M059J (cell line): Measurements from ENCODE around the gene DUS2. TPM values are rescaled to one million over a fixed set of nuclear protein-coding genes. Genes with fewer than 3 reads are reported as not detected.

Experiments used
- DNase-seq: peaks from one replicate; pipeline ENCODE4 v3.0.0-alpha.2; 2012; ENCODE audit warnings: low read depth
- total RNA-seq: library from RNA; depleted of rRNA; stranded (reverse); fragments of >200 nt; shearing (Covaris generic); gene quantifications from 2 replicates; pipeline ENCODE4 v1.2.3, GENCODE V29; 2014

The DUS2 gene
- total RNA-seq, 1 experiment from 2014 or later = 20.6 TPM

- DNase-seq = no peak
Observed at GRCh38 chr16:68077866-68078700, 55.0 kb downstream of the DUS2 start.

- DNase-seq = no peak
Observed at GRCh38 chr16:68078701-68079375, 55.8 kb downstream of the DUS2 start.

GRCh38 chr16:68079376-68079625 is 56.2 kb downstream of the DUS2 start:
- DNase-seq = no peak

DNA sequence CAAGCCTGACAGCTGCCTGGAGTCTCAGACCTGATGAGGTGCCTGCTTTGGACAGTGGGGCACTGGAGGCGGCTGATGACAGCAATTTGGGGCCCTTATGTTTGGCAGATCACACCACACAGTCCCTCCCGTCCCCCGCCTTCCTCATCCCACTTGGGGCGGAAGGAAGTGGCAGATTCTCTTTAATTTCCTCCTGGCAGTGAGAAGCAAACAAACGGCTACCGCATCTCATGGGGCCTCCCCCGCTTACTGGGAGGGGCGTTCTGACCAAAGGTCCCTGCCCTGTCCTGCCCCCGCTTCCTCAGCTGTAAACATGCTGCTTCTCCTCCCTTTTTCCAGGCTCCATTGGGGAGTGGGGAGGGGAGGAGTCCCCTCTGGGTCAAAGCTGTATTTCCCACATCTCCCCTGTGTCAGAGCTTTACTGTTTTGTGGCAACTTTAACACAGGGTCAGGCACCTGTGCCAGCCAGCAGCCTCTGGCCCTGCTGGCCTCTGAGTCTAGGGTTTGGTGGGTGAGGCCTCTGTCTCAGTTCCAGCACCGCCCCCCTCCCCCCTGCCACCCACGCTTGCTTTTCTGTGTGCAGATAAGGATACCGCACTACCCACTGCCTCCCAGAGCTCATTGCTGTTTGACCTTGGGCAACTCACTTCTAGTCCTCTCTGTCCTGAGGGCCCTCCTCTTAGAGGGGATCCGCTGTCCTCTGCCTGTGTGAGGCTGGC is 56.7 kb downstream of the DUS2 start:
- no peak for DNase-seq

GRCh38 chr16:68081861-68082628 is 59.0 kb downstream of the DUS2 start:
- peak; percentile 6 for DNase-seq

- no peak for DNase-seq
Observed at GRCh38 chr16:68082629-68083238, 59.6 kb downstream of the DUS2 start.

DNA sequence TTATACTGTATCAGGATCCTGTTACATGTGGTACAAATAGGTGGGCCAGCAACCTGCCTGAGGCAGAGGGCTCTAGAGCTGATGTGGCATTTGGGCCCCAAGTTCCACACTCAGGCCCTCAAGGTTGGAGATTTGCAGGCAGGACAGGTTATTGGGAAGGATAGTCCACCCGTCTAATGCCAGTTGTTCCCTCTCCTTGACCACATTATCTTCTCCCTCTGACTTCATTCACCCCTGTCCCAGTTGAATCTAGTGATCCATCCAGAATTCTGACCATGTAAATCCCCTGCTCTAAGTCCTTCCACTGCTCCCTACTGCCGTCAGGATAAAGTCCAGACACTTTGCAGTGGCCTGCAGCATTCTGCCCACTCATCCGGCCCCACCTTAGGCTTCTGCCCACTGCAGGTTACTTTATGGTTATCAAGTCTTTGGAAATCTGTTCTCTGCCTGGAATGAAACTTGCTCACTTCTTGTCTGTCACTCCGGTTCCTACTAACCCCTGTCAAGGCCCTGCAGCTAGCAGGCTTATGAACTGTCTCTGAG is 60.2 kb downstream of the DUS2 start:
- DNase-seq = no peak

GRCh38 chr16:68083861-68084503 is 60.9 kb downstream of the DUS2 start:
- peak; percentile 22 for DNase-seq

GRCh38 chr16:68084504-68085258 is 61.6 kb downstream of the DUS2 start:
- DNase-seq = peak; percentile 82

GRCh38 chr16:68085259-68086071 is 62.4 kb downstream of the DUS2 start, which contains the start of gene NFATC3:
TSS of gene NFATC3 (plus strand) at chr16:68085370. CDS start at chr16:68085682, 312 bp downstream.
- DNase-seq = peak; percentile 94

- DNase-seq = peak; percentile 66
Observed at GRCh38 chr16:68086336-68086841, 63.3 kb downstream of the DUS2 start.

DNA sequence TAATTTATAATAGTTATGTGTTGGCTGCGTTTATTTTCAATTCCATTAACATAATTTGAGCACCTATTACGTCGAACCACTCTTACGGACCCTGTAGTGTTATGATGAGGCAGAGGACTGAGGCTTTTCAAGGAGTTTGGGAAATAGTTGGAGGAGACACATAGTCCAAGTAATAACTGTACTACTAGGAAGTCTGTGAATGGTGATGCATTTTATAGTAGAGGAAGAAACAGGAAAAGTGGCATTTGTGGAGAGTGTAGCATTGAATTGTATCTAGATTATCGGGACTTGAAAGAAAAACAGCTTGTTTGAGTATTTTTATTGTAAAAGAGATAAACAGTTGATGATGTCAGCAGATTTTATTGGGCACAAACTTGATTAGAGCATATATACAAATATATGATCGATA is 63.8 kb downstream of the DUS2 start:
- DNase-seq = peak; percentile 30

DNA sequence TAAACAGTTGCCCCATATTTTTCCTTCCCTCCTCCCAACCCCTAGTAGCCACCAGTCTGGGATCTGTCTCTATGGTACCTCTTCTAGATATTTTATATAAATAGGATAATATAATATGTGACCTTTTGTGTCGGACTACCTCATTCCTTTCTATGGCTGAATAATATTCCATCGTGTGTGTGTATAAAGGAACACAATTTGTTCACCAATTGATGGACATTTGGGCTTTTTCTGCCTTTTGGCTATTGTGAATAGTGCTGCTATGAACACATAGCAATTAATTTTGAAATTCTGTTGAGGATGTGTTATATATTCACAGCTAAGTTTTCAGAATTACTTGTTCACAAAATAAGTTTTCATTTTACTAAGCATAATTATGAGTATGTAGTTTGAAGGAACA is 64.6 kb downstream of the DUS2 start:
- DNase-seq = no peak

- DNase-seq = no peak
Observed at GRCh38 chr16:68088130-68088972, 65.3 kb downstream of the DUS2 start.

DNA sequence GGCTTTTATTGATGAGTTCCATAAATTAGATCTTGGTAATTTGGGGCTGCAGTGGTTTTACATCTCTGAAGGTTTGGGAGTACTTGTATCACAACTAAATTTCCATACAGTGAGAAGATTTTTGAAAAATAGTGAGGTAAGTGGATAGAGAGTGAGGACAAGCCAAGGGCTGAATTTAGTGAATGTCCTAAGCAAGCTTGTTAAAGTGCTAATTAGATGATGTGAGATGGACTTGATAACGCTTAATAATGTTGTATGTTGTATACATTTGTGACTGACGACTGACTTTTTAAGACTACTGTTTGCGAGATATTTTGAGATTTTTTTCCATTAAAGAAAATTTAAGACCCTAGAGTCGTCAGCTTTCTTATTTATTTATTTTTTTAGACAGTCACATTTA is 66.0 kb downstream of the DUS2 start:
- DNase-seq = no peak

GRCh38 chr16:68090130-68090529 is 67.0 kb downstream of the DUS2 start:
- no peak for DNase-seq

DNA sequence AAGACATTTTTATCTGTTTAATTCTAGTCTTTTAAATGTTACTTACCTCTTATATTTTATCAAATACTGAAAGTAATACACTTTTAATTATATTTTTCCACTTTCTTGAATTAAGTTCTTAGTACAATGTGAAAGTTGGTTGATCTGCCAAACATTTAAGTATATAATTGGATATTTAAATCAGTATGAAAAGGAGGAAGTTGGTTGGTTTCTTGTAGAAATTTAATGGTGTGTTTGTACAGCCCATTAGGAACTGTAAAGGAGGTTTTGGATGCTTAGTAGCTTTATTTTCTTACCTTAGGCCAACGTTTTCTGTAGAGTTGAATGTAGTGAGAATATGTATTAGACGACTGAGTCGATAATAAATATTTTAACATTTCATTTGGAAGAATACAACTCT is 67.4 kb downstream of the DUS2 start:
- DNase-seq = no peak
